ENCODE results near the gene SYT15.

The SYT15 gene

DNA sequence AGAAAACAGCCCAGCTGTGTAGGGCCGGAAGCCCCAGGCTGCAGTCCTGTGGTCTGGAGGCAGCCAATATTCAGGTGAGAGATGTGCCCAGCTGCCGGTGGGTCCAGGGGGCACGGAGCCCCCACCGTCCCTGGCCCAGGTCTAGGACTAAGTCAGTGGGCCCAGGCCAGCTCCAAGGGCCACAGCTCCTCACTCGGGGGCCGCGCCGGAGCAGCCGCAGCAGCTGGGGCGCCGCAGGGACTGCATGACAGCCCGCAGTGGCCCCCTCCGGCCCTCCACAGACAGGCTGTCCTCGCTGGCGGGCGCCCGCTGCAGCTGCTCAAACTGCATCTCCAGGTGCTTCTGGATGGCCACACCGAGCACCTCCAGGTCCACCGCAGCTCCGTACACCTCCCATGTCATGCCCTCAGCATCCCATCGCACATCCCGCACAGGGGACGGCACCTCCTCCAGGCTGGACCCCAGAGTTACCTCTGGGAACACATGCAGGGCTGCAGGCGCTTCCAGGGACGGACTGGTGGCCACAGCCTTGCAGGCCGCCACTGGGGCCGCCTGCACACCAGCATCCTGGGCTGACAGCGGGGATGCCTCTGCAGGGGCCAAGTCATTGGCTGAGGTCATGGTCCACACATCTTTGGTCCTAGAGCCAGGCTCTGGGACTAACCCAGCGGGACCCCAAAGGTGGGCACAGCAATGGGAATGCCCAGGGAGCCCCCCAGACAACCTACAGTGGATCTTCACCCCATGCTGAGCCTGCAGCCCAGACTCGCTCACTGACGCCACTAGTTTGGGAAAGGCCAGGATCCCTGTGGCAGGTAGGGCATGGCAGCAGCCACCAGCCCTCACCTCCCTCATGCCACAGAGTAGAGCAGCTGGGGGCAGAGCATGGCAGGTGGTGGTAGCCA lies 29.5 kb upstream of the SYT15 start:
- peak; percentile 5 for DNase-seq
- H3K36me3 Mint-ChIP-seq (ENCODE audit: low read depth): no peaks in the 10 kb centered on the region
- H3K4me3 Mint-ChIP-seq: no peak overlapping the region
- no peaks in the 10 kb centered on the region for H3K9me3 Mint-ChIP-seq
- H3K27ac Mint-ChIP-seq: no peak overlapping the region
- no peak for TF ChIP-seq CTCF (IDR thresholded peaks at IDR 0.05)
- H3K27me3 Mint-ChIP-seq (ENCODE audit: low read depth, poor library complexity): no peaks in the 10 kb centered on the region
- H3K4me1 Mint-ChIP-seq: no peaks in the 10 kb centered on the region

- H3K9me3 Mint-ChIP-seq: no peaks in the 10 kb centered on the region
- no peaks in the 10 kb centered on the region for H3K36me3 Mint-ChIP-seq (ENCODE audit: low read depth)
- H3K4me3 Mint-ChIP-seq: no peak overlapping the region
- TF ChIP-seq CTCF (IDR thresholded peaks at IDR 0.05): no peak
- H3K27ac Mint-ChIP-seq: no peak overlapping the region
- no peaks in the 10 kb centered on the region for H3K4me1 Mint-ChIP-seq
- no peaks in the 10 kb centered on the region for H3K27me3 Mint-ChIP-seq (ENCODE audit: low read depth, poor library complexity)
- DNase-seq: peak; percentile 4
Measured at GRCh38 chr10:46550076-46550790, 28.7 kb upstream of the SYT15 start.

DNA sequence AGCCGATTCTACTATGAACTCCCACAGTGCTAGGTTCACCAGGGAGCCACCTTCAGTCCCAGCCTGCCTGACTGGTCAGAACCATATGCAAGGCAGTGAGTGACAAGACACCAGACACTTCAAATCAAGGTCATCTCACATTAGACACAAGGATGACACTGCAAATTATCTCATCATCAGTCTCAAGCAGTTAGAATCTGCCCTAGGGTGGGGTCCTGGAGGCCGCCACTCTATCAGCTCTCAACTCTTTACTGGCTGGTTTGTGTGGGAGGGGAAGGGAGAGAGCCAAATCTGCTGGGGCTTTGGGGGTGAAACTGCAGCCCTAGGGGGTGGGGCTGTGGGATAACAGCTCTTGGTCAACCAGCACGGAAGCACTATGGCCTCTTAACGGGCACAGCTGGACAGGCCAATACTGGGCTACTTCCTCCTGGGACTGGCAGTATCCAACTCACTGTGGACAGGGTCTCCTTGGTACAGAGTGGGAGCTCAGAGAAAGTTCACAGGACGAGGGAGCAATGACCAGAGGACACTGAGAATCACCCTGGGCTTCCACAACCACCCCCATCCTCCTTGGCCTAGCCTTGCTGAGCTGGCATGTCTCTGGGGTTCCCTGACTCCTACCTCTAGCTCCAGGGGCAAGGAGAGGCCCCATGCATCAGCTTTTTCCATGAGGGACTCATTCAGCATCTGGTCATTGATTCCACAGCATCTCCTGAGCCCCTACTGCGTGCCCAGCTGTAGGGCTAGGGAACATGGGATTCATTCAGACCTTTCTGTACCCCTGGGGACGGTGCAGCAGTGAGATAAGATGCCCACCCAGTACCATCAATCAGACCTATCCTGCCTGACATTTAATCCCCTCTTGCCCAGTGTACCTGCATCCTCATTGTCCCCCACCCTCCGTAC lies 27.9 kb upstream of the SYT15 start:
- peaks cover 4% of the 10 kb centered on the region for H3K4me1 Mint-ChIP-seq
- no peak overlapping the region for H3K4me3 Mint-ChIP-seq
- DNase-seq: peak; percentile 1
- no peaks in the 10 kb centered on the region for H3K9me3 Mint-ChIP-seq
- H3K27ac Mint-ChIP-seq: no peak overlapping the region
- TF ChIP-seq CTCF (IDR thresholded peaks at IDR 0.05): no peak
- no peaks in the 10 kb centered on the region for H3K27me3 Mint-ChIP-seq (ENCODE audit: low read depth, poor library complexity)
- no peaks in the 10 kb centered on the region for H3K36me3 Mint-ChIP-seq (ENCODE audit: low read depth)

DNA sequence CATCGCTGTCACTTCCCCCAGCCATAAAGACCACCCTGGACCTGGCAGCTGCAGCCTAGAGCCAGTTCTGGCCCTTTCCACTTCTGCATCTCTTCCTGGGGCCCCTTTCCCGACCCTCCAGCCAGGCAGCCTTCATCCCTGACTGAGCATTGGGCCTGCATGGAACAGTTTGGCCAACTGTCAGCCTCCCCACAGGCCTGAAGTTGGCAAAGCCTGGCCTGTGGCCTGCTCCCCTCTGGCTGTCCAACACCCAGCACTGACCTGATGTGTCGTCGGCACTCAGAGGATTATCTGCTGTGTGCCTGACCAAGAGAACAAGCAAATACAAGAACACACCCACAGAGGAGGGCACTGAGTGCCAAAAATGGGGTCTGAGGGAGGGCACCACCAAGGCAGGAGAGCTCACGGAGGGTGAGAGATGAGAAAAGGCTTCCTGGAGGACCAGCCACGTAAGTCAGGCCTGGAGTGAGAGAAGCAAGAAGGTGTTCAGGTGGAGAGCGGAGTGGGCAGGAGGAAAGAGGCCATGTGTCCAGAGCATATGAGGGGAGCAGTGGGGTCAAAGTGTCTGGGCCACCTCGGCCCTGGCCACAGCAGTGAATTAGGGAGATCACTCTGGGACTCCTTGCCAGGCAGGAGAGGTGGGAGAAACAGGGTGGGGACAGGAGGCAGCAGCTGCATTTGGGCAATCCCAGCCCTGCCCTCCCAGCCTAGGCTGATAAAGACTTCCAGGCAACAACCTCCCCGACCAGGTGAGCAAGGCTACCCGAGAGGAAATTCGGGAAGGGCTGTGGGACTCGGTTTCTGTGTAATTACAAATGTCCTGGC lies 27.0 kb upstream of the SYT15 start:
- Mint-ChIP-seq H3K36me3 (ENCODE audit: low read depth) (no peaks in the 10 kb centered on the region), H3K9me3 (no peaks in the 10 kb centered on the region), H3K4me1 (peaks cover 7% of the 10 kb centered on the region), H3K27ac (no peak overlapping the region), H3K4me3 (no peak overlapping the region), H3K27me3 (ENCODE audit: low read depth, poor library complexity) (no peaks in the 10 kb centered on the region)
- peak; percentile 5 for DNase-seq
- no peak for TF ChIP-seq CTCF (IDR thresholded peaks at IDR 0.05)

DNA sequence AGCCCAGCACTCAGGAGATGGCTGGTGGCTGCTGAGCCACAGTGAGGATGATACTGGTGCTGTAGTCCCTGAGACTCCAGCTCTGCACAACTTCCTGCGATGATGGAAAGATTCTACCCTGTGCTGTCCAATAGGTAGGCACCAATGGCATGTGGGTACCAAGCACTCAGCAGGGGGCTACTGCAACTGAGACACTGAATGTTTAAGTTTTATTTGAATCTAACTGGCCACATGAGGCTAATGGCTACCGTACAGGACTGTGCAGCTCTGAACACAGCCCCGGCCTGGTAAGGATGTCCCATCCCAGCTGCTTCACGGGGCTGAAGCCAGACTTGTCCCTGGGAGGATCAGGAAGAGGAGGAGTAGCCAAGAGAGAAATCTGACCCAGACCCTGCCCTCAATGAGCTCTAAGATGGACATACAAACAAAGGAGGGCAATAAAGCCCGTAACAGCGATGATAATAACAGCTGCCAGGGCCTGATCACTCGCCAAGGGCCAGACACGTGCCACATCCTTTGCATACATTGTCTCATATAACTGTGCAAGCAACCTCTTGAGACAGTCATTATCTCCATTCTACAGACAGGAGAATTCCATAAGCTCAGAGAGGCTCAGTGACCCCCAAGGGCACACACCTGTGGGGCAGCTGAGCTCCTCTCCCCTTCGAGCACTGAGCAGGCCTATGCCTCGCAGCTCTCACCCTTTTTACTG lies 26.2 kb upstream of the SYT15 start:
- Mint-ChIP-seq H3K27ac (no peak overlapping the region), H3K36me3 (ENCODE audit: low read depth) (no peaks in the 10 kb centered on the region), H3K4me3 (no peak overlapping the region), H3K4me1 (peaks cover 10% of the 10 kb centered on the region), H3K27me3 (ENCODE audit: low read depth, poor library complexity) (no peaks in the 10 kb centered on the region), H3K9me3 (no peaks in the 10 kb centered on the region)
- peak; percentile 10 for DNase-seq
- TF ChIP-seq CTCF (IDR thresholded peaks at IDR 0.05): no peak

Data from nephron progenitor cell (in vitro differentiated cells).